ENCODE measurements around the gene NOX4. TPM values are rescaled to one million over a fixed set of nuclear protein-coding genes. Genes with fewer than 3 reads are reported as not detected.

The NOX4 gene
- total RNA-seq, 1 experiment from 2014 or later = 3.0 TPM

DNA sequence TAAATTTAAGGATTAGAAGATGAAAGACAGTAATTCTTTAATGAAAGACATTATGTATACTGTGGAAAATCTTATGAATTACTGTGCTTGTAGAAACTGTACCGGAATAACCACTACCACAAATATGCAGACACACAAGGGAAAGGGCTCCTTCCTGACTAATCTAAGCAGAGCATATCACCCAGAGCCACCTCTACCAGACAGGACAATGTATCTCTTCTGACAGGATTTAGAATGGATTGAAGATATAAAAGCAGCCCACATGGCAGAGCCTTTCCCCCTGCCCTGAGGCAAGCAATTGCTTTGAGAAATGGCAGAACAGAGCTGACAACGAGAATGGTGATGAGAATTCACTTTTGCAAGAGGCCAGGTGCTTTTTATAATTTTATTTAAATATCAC lies 144.1 kb downstream of the NOX4 start:
- Histone ChIP-seq H3K79me2 (ENCODE audit: insufficient read depth, low read length) (no peaks in the 10 kb centered on the region), H2BK12ac (ENCODE audit: insufficient read length, low read depth, low read length) (no peak overlapping the region), H2BK120ac (ENCODE audit: low read depth, low read length, poor library complexity, severe bottlenecking) (no peak overlapping the region), H3K27me3 (ENCODE audit: insufficient read depth, low read length) (no peaks in the 10 kb centered on the region), H3K18ac (ENCODE audit: insufficient read length, low read depth, low read length) (no peak overlapping the region), H4K91ac (ENCODE audit: insufficient read length, low read depth, low read length) (no peak overlapping the region), H3K4me2 (ENCODE audit: insufficient read depth, insufficient read length, low read length) (no peak overlapping the region), H3K23ac (ENCODE audit: insufficient read length, low read depth, low read length) (no peak overlapping the region), H2BK5ac (ENCODE audit: insufficient read length, low read length) (no peak overlapping the region), H3K9me3 (ENCODE audit: control insufficient read depth, low read depth, low read length) (no peaks in the 10 kb centered on the region), H3K79me1 (ENCODE audit: insufficient read depth, low read depth, low read length, poor library complexity, severe bottlenecking) (no peaks in the 10 kb centered on the region), H3K27ac (ENCODE audit: insufficient read length, low read depth, low read length) (no peak overlapping the region), H2AK5ac (ENCODE audit: insufficient read length, low read length) (no peak overlapping the region), H3K4ac (ENCODE audit: low read depth, low read length) (no peak overlapping the region), H2BK15ac (ENCODE audit: low read depth, low read length) (no peak overlapping the region), H3K9ac (ENCODE audit: extremely low read depth, insufficient read length, low read length) (no peak overlapping the region), H4K20me1 (ENCODE audit: control insufficient read depth, insufficient read depth, insufficient read length) (no peaks in the 10 kb centered on the region), H4K5ac (ENCODE audit: insufficient read length, low read depth, low read length) (no peak overlapping the region), H3K4me1 (ENCODE audit: insufficient read depth, low read length) (no peaks in the 10 kb centered on the region), H2AFZ (ENCODE audit: low read length) (no peak overlapping the region), H3K14ac (ENCODE audit: insufficient read depth, low read length) (no peak overlapping the region), H4K8ac (replicated peaks; ENCODE audit: insufficient read length, low read depth, low read length) (no peak overlapping the region), H3K56ac (ENCODE audit: insufficient read length, low read depth, low read length) (no peak overlapping the region), H3T11ph (ENCODE audit: low read length) (no peak overlapping the region), H3K23me2 (ENCODE audit: insufficient read length, low read depth, low read length, poor library complexity, severe bottlenecking) (no peaks in the 10 kb centered on the region), H2BK20ac (ENCODE audit: low read depth, low read length, poor library complexity, severe bottlenecking) (no peak overlapping the region)
- Mint-ChIP-seq H3K36me3 (ENCODE audit: insufficient read depth in 1 of 3, low read depth in 3 of 3) (no peaks in the 10 kb centered on the region), H3K4me1 (peaks cover 0 to 8% of the 10 kb centered on the region in 2 experiments; a peak in 2 of 4 replicates), H3K9me3 (no peaks in the 10 kb centered on the region; a peak in 1 of 5 replicates), H3K27me3 (ENCODE audit: low read depth) (no peaks in the 10 kb centered on the region), H3K27ac (no peak overlapping the region), H3K4me3 (no peak overlapping the region)
- no peak for DNase-seq
- WGBS (ENCODE audit: extremely low coverage, insufficient read length, low lambda C conversion rate) = no CpG with 5 or more reads among the region's 2 CpGs
- TF ChIP-seq, protein P1, sequence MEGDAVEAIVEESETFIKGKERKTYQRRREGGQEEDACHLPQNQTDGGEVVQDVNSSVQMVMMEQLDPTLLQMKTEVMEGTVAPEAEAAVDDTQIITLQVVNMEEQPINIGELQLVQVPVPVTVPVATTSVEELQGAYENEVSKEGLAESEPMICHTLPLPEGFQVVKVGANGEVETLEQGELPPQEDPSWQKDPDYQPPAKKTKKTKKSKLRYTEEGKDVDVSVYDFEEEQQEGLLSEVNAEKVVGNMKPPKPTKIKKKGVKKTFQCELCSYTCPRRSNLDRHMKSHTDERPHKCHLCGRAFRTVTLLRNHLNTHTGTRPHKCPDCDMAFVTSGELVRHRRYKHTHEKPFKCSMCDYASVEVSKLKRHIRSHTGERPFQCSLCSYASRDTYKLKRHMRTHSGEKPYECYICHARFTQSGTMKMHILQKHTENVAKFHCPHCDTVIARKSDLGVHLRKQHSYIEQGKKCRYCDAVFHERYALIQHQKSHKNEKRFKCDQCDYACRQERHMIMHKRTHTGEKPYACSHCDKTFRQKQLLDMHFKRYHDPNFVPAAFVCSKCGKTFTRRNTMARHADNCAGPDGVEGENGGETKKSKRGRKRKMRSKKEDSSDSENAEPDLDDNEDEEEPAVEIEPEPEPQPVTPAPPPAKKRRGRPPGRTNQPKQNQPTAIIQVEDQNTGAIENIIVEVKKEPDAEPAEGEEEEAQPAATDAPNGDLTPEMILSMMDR (conservative IDR thresholded peaks at IDR 0.05) = no peak
